Parathyroid adenoma (tissue), 2 donors: Measurements from ENCODE around the gene NUTM2F.
A peak's percentile ranks its signal among the peaks of the same experiment; 100 is the strongest.

Experiments used
- H2AFZ ChIP-seq: fragments of 300-600 bp; sonication (generic); one replicate; pipeline ENCODE4 v1.7.0; 2017; ENCODE audit warnings: antibody characterized with exemption, mild to moderate bottlenecking
- H3K27ac ChIP-seq: fragments of 300-600 bp; sonication (generic); one replicate; pipeline ENCODE4 v1.7.0; 2017
- H3K27me3 ChIP-seq: fragments of 300-600 bp; sonication (generic); one replicate; pipeline ENCODE4 v1.7.0; 2017; ENCODE audit warnings: low read length; ENCODE audit not compliant: control insufficient read depth, insufficient read depth
- H3K36me3 ChIP-seq: fragments of 300-600 bp; sonication (generic); one replicate; pipeline ENCODE4 v1.7.0; 2017; ENCODE audit warnings: low read length; ENCODE audit not compliant: control insufficient read depth, insufficient read depth
- H3K4me1 ChIP-seq: fragments of 300-600 bp; sonication (generic); one replicate; pipeline ENCODE4 v1.7.0; 2017; ENCODE audit warnings: control low read depth
- H3K4me2 ChIP-seq: fragments of 300-600 bp; sonication (generic); one replicate; pipeline ENCODE4 v1.7.0; 2017; ENCODE audit warnings: low read length
- H3K4me3 ChIP-seq: fragments of 300-600 bp; sonication (generic); one replicate; pipeline ENCODE4 v1.7.0; 2017; ENCODE audit warnings: low read depth, low read length
- H3K79me2 ChIP-seq: fragments of 300-600 bp; sonication (generic); one replicate; pipeline ENCODE4 v1.7.0; 2017; ENCODE audit warnings: control low read depth
- H3K9ac ChIP-seq: fragments of 300-600 bp; sonication (generic); one replicate; pipeline ENCODE4 v1.7.0; 2017; ENCODE audit warnings: mild to moderate bottlenecking
- H3K9me3 ChIP-seq: fragments of 300-600 bp; sonication (generic); one replicate; pipeline ENCODE4 v1.7.0; 2017; ENCODE audit warnings: low read length; ENCODE audit not compliant: control insufficient read depth
- CTCF ChIP-seq: fragments of 300-600 bp; sonication (generic); IDR thresholded peaks from one replicate; pipeline ENCODE4 v1.7.0; 2017; ENCODE audit warnings: antibody characterized with exemption, mild to moderate bottlenecking
- donor health status: primary hyperparathyroidism.

NUTM2F gene

GRCh38 chr9:94298949-94299599 lies 29.4 kb downstream of the NUTM2F start:
- Histone ChIP-seq H3K9ac (no peak overlapping the region), H2AFZ (no peak overlapping the region), H3K27me3 (no peaks in the 10 kb centered on the region), H3K9me3 (no peaks in the 10 kb centered on the region), H3K36me3 (no peaks in the 10 kb centered on the region), H3K4me1 (peaks cover 3% of the 10 kb centered on the region), H3K27ac (no peak overlapping the region), H3K4me2 (no peak overlapping the region), H3K4me3 (no peak overlapping the region), H3K79me2 (no peaks in the 10 kb centered on the region)
- no peak for TF ChIP-seq CTCF

- H3K4me1 ChIP-seq, result peaks cover 12% of the 10 kb centered on the region
- H3K4me2 ChIP-seq, result no peak overlapping the region
- H3K4me3 ChIP-seq, result no peak overlapping the region
- H3K9me3 ChIP-seq, result no peaks in the 10 kb centered on the region
- no peaks in the 10 kb centered on the region for H3K36me3 ChIP-seq
- no peaks in the 10 kb centered on the region for H3K79me2 ChIP-seq
- no peak overlapping the region for H3K9ac ChIP-seq
- H3K27me3 ChIP-seq, result no peaks in the 10 kb centered on the region
- H2AFZ ChIP-seq, result no peak overlapping the region
- TF ChIP-seq CTCF, result no peak
- no peak overlapping the region for H3K27ac ChIP-seq
Observed at GRCh38 chr9:94289691-94290090, 38.8 kb downstream of the NUTM2F start.

- no peaks in the 10 kb centered on the region for H3K36me3 ChIP-seq
- H3K27ac ChIP-seq, result peak overlapping the region; percentile 80
Observed at GRCh38 chr9:94287877-94288513, 40.4 kb downstream of the NUTM2F start.

GRCh38 chr9:94286116-94286515 lies 42.3 kb downstream of the NUTM2F start:
- Histone ChIP-seq H2AFZ (no peak overlapping the region), H3K27ac (no peak overlapping the region), H3K4me3 (no peak overlapping the region), H3K4me1 (peaks cover 12% of the 10 kb centered on the region), H3K27me3 (no peaks in the 10 kb centered on the region), H3K36me3 (no peaks in the 10 kb centered on the region), H3K9me3 (no peaks in the 10 kb centered on the region), H3K9ac (no peak overlapping the region), H3K79me2 (no peaks in the 10 kb centered on the region), H3K4me2 (no peak overlapping the region)
- no peak for TF ChIP-seq CTCF

More at GRCh38 chr9:94287877-94288513, 40.4 kb downstream of the NUTM2F start:
- peaks cover 12% of the 10 kb centered on the region for H3K4me1 ChIP-seq
- H3K4me2 ChIP-seq, result no peak overlapping the region
- no peak overlapping the region for H3K4me3 ChIP-seq
- H3K79me2 ChIP-seq, result no peaks in the 10 kb centered on the region
- peak overlapping the region; percentile 19 for H2AFZ ChIP-seq
- no peaks in the 10 kb centered on the region for H3K9me3 ChIP-seq
- no peaks in the 10 kb centered on the region for H3K27me3 ChIP-seq
- no peak overlapping the region for H3K9ac ChIP-seq
- no peak for TF ChIP-seq CTCF

GRCh38 chr9:94281101-94281500 lies 47.3 kb downstream of the NUTM2F start:
- Histone ChIP-seq H3K9me3 (no peaks in the 10 kb centered on the region), H3K4me3 (no peak overlapping the region), H3K4me2 (no peak overlapping the region), H3K27ac (no peak overlapping the region), H3K9ac (no peak overlapping the region), H3K4me1 (no peaks in the 10 kb centered on the region), H3K79me2 (no peaks in the 10 kb centered on the region), H3K36me3 (no peaks in the 10 kb centered on the region), H3K27me3 (no peaks in the 10 kb centered on the region), H2AFZ (no peak overlapping the region)
- TF ChIP-seq CTCF, result no peak
